NCI-H510A treated with DMSO at 0.1 percent for 48 hours (cell line): ENCODE measurements around the gene KCP.

ENCODE experiments used
- DNase-seq: peaks from one replicate; lab custom pipeline; 2025; lab: John Stamatoyannopoulos, UW

Gene KCP

DNA sequence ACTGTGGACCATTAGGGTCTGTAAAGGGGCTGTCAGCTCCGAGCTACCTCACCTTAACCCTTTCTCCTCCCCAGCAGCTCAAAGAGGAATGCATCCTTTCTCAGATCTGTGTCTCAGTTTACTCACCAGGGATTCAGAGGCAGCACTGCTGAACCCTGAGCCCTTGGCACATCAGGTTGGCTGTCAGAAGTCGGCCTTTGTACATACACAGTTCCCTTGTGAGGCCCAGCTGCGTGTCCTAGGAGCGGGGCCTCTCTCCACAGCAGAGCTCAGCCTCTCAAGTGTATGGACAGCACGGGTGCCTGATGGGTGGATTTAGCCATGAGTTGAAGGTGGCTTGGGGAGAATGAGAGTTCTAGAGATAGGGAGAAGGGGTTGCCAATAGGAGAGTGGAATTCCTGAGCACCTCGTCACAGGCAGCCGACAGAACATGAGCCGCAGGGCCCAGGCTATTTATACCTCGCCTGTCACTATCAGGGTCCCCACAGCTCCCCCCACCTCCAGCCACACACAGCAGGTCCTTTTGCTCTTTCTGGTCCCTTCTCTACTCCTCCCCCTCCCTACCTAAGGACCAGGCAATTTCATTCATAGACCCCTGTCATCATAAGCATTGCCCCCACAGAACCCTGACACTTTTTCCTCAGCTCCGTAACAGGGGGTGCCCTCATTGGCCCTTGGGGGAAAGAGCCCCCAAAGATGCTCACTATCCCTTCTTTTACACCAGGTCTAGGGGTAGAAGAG, 82.4 kb downstream of the KCP start:
- no peak for DNase-seq

DNA sequence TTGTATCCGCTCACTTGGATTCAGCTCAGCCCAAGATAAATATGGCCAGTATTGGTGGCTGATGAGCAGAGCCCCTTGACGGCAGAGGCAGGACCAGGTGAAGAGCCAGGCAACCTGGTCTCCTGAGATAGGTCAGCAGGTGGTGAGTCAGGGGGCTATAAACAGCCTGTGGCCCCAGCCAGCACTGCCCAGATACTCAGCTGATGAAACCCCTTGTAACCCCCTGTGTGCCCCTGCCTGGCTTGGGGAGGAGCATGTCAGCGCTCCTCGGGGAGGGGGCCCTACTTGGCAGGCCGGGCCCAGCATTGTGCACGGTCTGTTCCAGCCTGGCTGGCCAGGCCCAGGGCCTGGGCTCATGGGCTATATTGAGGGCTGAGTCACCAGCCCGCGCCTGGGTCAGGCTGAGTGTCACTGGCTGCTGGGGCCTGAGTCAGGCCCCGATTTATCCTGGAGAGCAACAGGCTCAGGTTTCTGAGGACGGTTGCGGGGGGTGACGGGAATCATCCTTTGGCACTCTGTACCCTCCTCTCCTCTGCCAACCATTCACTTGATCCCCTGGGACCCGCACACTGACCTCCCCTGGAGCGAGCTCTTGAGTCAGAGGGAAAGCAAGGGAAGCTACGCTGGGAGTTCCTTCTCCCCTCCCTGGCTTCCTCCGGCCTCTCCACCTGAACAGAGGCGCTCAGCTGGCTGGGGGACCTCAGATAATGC, 83.1 kb downstream of the KCP start:
- no peak for DNase-seq

DNA sequence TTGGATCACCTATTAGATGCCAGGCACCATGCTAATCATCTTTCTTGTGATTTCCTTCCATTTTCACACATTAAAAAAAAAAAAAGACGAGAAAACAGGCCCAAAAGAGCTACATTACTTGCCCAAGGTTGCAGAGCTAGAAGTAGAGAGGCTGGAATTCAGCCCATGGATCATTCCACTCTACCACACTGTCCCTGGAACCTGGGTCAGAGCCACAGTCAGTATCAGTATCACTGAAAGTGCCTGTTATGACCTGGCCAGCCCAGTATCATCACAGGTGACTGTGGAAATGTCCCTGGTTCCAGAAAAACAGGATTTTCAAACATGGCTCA, 83.6 kb downstream of the KCP start:
- no peak for DNase-seq
